Activated B cell treated with CpG ODN at 0.5 μM for 24 hours (primary cell): ENCODE measurements around the gene RASAL1. TPM values are rescaled to one million over a fixed set of nuclear protein-coding genes. Genes with fewer than 3 reads are reported as not detected.

Source experiments
- ATAC-seq: fragments of 200-7000 bp; cut with Tn5 transposase; one replicate; pipeline ENCODE4 v1.10.0; 2021; ENCODE audit warnings: low read depth, mild to moderate bottlenecking, moderate library complexity
- CTCF ChIA-PET: fragments of 350-600 bp; sonication (Branson Sonifier 250); formaldehyde crosslinking; loops from one replicate; lab custom pipeline; 2021; ENCODE audit warnings: antibody characterized with exemption; lab: Charles Lee
- POLR2A ChIA-PET: fragments of 350-600 bp; sonication (Branson Sonifier 250); formaldehyde crosslinking; loops from one replicate; lab custom pipeline; 2021; ENCODE audit warnings: antibody characterized with exemption; lab: Charles Lee
- DNase-seq: peaks from one replicate; pipeline ENCODE4 v3.0.0; 2022
- H3K27ac Mint-ChIP-seq: one replicate; pipeline ENCODE4 v1.8.0; 2020; ENCODE audit warnings: mixed read lengths
- H3K27me3 Mint-ChIP-seq: one replicate; pipeline ENCODE4 v1.8.0; 2021; ENCODE audit warnings: mixed read lengths
- H3K36me3 Mint-ChIP-seq: one replicate; pipeline ENCODE4 v1.8.0; 2021; ENCODE audit warnings: low read depth, mixed read lengths
- H3K4me1 Mint-ChIP-seq: one replicate; pipeline ENCODE4 v1.8.0; 2021; ENCODE audit warnings: mixed read lengths
- H3K4me3 Mint-ChIP-seq: one replicate; pipeline ENCODE4 v1.8.0; 2020; ENCODE audit warnings: mild to moderate bottlenecking, mixed read lengths
- H3K9me3 Mint-ChIP-seq: one replicate; pipeline ENCODE4 v1.8.0; 2020; ENCODE audit warnings: mixed read lengths
- CTCF ChIP-seq: fragments of 200-600 bp; IDR thresholded peaks from one replicate; pipeline ENCODE4 v1.8.0; 2022; ENCODE audit warnings: antibody characterized with exemption, mild to moderate bottlenecking
- intact Hi-C: fragments of 100-400 bp; cut with micrococcal nuclease; formaldehyde crosslinking; loops from one replicate; pipeline ENCODE4 v1.15.1; 2024
- total RNA-seq: library from RNA; stranded (reverse); gene quantifications from 2 replicates; pipeline ENCODE4 v1.2.3, GENCODE V29; 2022

Gene RASAL1
- total RNA-seq, 1 donor from 2014 or later: 7.1 TPM

GRCh38 chr12:113113397-113113796 is 22.2 kb downstream of the RASAL1 start:
- ChIA-PET CTCF (no interaction called here), POLR2A (no interaction called here)
- Mint-ChIP-seq H3K36me3 (no peaks in the 10 kb centered on the region), H3K9me3 (no peaks in the 10 kb centered on the region), H3K4me3 (no peak overlapping the region), H3K4me1 (peaks cover 1% of the 10 kb centered on the region), H3K27ac (no peak overlapping the region), H3K27me3 (peaks cover 6% of the 10 kb centered on the region)
- ATAC-seq: no peak
- TF ChIP-seq CTCF: no peak
- intact Hi-C loops: no loop called here
- DNase-seq: no peak

GRCh38 chr12:113112043-113112899 is 23.3 kb downstream of the RASAL1 start:
- POLR2A ChIA-PET: no interaction called here
- no peak for ATAC-seq

GRCh38 chr12:113111247-113111646 is 24.3 kb downstream of the RASAL1 start:
- no peak for ATAC-seq
- no peaks in the 10 kb centered on the region for H3K9me3 Mint-ChIP-seq
- H3K36me3 Mint-ChIP-seq: no peaks in the 10 kb centered on the region
- H3K4me1 Mint-ChIP-seq: peaks cover 1% of the 10 kb centered on the region
- H3K27ac Mint-ChIP-seq: no peak overlapping the region
- POLR2A ChIA-PET: no interaction called here
- no peak overlapping the region for H3K4me3 Mint-ChIP-seq
- no peak for TF ChIP-seq CTCF
- H3K27me3 Mint-ChIP-seq: peaks cover 6% of the 10 kb centered on the region
- intact Hi-C loops: no loop called here
- no peak for DNase-seq
- CTCF ChIA-PET: interaction anchor here (2.2 kb wide), 1 partner anchor 13 kb away, joined by 5 read pairs; no protein-coding TSS in a partner anchor

More at GRCh38 chr12:113112043-113112899, 23.3 kb downstream of the RASAL1 start:
- intact Hi-C loops: no loop called here
- peaks cover 6% of the 10 kb centered on the region for H3K27me3 Mint-ChIP-seq
- H3K36me3 Mint-ChIP-seq: no peaks in the 10 kb centered on the region
- DNase-seq: no peak
- no peak overlapping the region for H3K27ac Mint-ChIP-seq
- CTCF ChIA-PET: no interaction called here
- no peak for TF ChIP-seq CTCF
- H3K4me1 Mint-ChIP-seq: peaks cover 1% of the 10 kb centered on the region
- H3K4me3 Mint-ChIP-seq: no peak overlapping the region
- H3K9me3 Mint-ChIP-seq: no peaks in the 10 kb centered on the region

- ChIA-PET POLR2A (interaction anchor here (0.6 kb wide), 1 partner anchor 77 kb away, joined by 7 read pairs; no protein-coding TSS in a partner anchor), CTCF (interaction anchor here (2.2 kb wide), 1 partner anchor 12 kb away, joined by 5 read pairs; no protein-coding TSS in a partner anchor)
- H3K27me3 Mint-ChIP-seq: peaks cover 6% of the 10 kb centered on the region
- peaks cover 1% of the 10 kb centered on the region for H3K4me1 Mint-ChIP-seq
- intact Hi-C loops: no loop called here
- DNase-seq: no peak
- H3K4me3 Mint-ChIP-seq: no peak overlapping the region
- H3K9me3 Mint-ChIP-seq: no peaks in the 10 kb centered on the region
- no peaks in the 10 kb centered on the region for H3K36me3 Mint-ChIP-seq
- TF ChIP-seq CTCF: no peak
- ATAC-seq: no peak
- H3K27ac Mint-ChIP-seq: no peak overlapping the region
Measured at GRCh38 chr12:113109872-113110599, 25.5 kb downstream of the RASAL1 start.

- Mint-ChIP-seq H3K9me3 (no peaks in the 10 kb centered on the region), H3K27ac (no peak overlapping the region), H3K27me3 (peaks cover 6% of the 10 kb centered on the region), H3K4me3 (no peak overlapping the region), H3K36me3 (no peaks in the 10 kb centered on the region), H3K4me1 (peaks cover 5% of the 10 kb centered on the region)
- intact Hi-C loops: no loop called here
- CTCF ChIA-PET: interaction anchor here (2.2 kb wide), 1 partner anchor 11 kb away, joined by 5 read pairs; no protein-coding TSS in a partner anchor
- POLR2A ChIA-PET: interaction anchor here (0.6 kb wide), 2 partner anchors 78 to 156 kb away, joined by 3 to 7 read pairs; no protein-coding TSS in a partner anchor
- TF ChIP-seq CTCF: no peak
- DNase-seq (no peak), ATAC-seq (no peak)
Measured at GRCh38 chr12:113109360-113109759, 26.2 kb downstream of the RASAL1 start.
